Glutamatergic neuron (in vitro differentiated cells): ENCODE measurements around the gene TMLHE. TPM values are rescaled to one million over a fixed set of nuclear protein-coding genes. Genes with fewer than 3 reads are reported as not detected.

Experiments used
- DNase-seq: peaks from one replicate; pipeline ENCODE4 v3.0.0; 2022
- H3K27ac Mint-ChIP-seq: one replicate; pipeline ENCODE4 v1.8.0; 2020; ENCODE audit warnings: mild to moderate bottlenecking, mixed read lengths, inconsistent platforms; ENCODE audit not compliant: unreplicated experiment
- H3K27me3 Mint-ChIP-seq: one replicate; pipeline ENCODE4 v1.8.0; 2020; ENCODE audit warnings: mild to moderate bottlenecking, moderate library complexity, mixed read lengths, inconsistent platforms; ENCODE audit not compliant: unreplicated experiment
- H3K36me3 Mint-ChIP-seq: one replicate; pipeline ENCODE4 v1.8.0; 2020; ENCODE audit warnings: mild to moderate bottlenecking, mixed read lengths, inconsistent platforms; ENCODE audit not compliant: unreplicated experiment
- H3K4me1 Mint-ChIP-seq: one replicate; pipeline ENCODE4 v1.8.0; 2020; ENCODE audit warnings: mild to moderate bottlenecking, low read depth, mixed read lengths, inconsistent platforms; ENCODE audit not compliant: unreplicated experiment
- H3K4me3 Mint-ChIP-seq: one replicate; pipeline ENCODE4 v1.8.0; 2020; ENCODE audit warnings: mild to moderate bottlenecking, mixed read lengths, inconsistent platforms; ENCODE audit not compliant: unreplicated experiment
- H3K9me3 Mint-ChIP-seq: one replicate; pipeline ENCODE4 v1.8.0; 2020; ENCODE audit warnings: mild to moderate bottlenecking, moderate library complexity, mixed read lengths, inconsistent platforms; ENCODE audit not compliant: unreplicated experiment
- CTCF ChIP-seq: fragments of 200-600 bp; sonication (generic); IDR thresholded peaks from one replicate; pipeline ENCODE4 v1.5.0; 2021; ENCODE audit not compliant: partially characterized antibody, unreplicated experiment
- total RNA-seq: library from RNA; stranded (reverse); fragmentation: NEBNext Ultra II Directional; extraction: Animal tissue kit (Norgen Biotek cat#: 25700); gene quantifications from one replicate; pipeline ENCODE4 v1.2.1, GENCODE V29; 2021; ENCODE audit not compliant: unreplicated experiment

Gene TMLHE
- total RNA-seq, 1 donor from 2014 or later: 26.1 TPM

GRCh38 chrX:155613927-155614559 is 1.3 kb upstream of the TMLHE start:
- H3K4me3 Mint-ChIP-seq: no peak overlapping the region
- DNase-seq: no peak
- H3K9me3 Mint-ChIP-seq: no peaks in the 10 kb centered on the region
- no peaks in the 10 kb centered on the region for H3K36me3 Mint-ChIP-seq
- H3K27me3 Mint-ChIP-seq: peaks cover 3% of the 10 kb centered on the region
- no peak for TF ChIP-seq CTCF
- no peaks in the 10 kb centered on the region for H3K4me1 Mint-ChIP-seq
- H3K27ac Mint-ChIP-seq: no peak overlapping the region

GRCh38 chrX:155611302-155611701 is 1.4 kb downstream of the TMLHE start:
- H3K4me3 Mint-ChIP-seq: peak overlapping the region; percentile 87
- H3K4me1 Mint-ChIP-seq: no peaks in the 10 kb centered on the region
- H3K9me3 Mint-ChIP-seq: no peaks in the 10 kb centered on the region
- no peak overlapping the region for H3K27ac Mint-ChIP-seq
- no peak for TF ChIP-seq CTCF
- H3K36me3 Mint-ChIP-seq: peaks cover 5% of the 10 kb centered on the region
- no peak for DNase-seq
- H3K27me3 Mint-ChIP-seq: peaks cover 1% of the 10 kb centered on the region

- H3K9me3 Mint-ChIP-seq: peaks cover 4% of the 10 kb centered on the region
- DNase-seq: no peak
- no peak for TF ChIP-seq CTCF
- H3K4me3 Mint-ChIP-seq: no peak overlapping the region
- H3K27me3 Mint-ChIP-seq: peaks cover 1% of the 10 kb centered on the region
- no peaks in the 10 kb centered on the region for H3K4me1 Mint-ChIP-seq
- no peak overlapping the region for H3K27ac Mint-ChIP-seq
- H3K36me3 Mint-ChIP-seq: peaks cover 8% of the 10 kb centered on the region
Observed at GRCh38 chrX:155592981-155593380, 19.8 kb downstream of the TMLHE start.

GRCh38 chrX:155592331-155592730 is 20.4 kb downstream of the TMLHE start:
- Mint-ChIP-seq H3K9me3 (peaks cover 4% of the 10 kb centered on the region), H3K36me3 (peaks cover 8% of the 10 kb centered on the region), H3K27ac (no peak overlapping the region), H3K4me1 (no peaks in the 10 kb centered on the region), H3K4me3 (no peak overlapping the region), H3K27me3 (peaks cover 1% of the 10 kb centered on the region)
- DNase-seq: no peak
- no peak for TF ChIP-seq CTCF

- no peak for TF ChIP-seq CTCF
- Mint-ChIP-seq H3K27me3 (peaks cover 2% of the 10 kb centered on the region), H3K4me1 (no peaks in the 10 kb centered on the region), H3K4me3 (no peak overlapping the region), H3K27ac (no peak overlapping the region), H3K36me3 (no peaks in the 10 kb centered on the region), H3K9me3 (no peaks in the 10 kb centered on the region)
- DNase-seq: no peak
Observed at GRCh38 chrX:155577682-155578081, 35.1 kb downstream of the TMLHE start.
